ENCODE results near the gene SPECC1. TPM values are rescaled to one million over a fixed set of nuclear protein-coding genes. Genes with fewer than 3 reads are reported as not detected.

Gene SPECC1
- total RNA-seq, 3 donors from 2014 or later = 36.4 to 59.0 (median 51.8) TPM

DNA sequence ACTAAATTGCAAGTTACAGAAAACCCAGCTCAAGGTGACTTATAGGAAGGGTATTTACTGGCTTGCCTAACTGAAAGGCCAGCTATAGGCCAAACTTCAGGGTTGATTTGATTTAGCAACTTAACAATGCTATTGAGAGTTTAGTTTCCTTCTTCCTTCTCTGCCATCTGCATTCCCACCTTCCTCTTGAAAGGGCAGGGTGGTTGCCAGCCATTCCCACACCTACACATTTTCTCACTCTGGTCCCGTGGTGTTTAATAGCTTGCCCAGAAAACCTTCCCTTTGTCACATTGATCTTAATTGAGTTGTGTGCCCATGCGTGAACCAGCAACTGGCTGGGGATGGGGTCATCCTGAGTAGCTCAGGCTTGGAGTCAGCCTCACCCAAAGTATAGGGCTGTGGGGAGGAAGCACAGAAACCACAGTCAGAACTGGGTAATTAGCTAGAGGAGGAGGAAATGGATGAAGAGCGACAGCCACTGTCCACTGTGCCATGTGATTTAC, 194.7 kb downstream of the SPECC1 start:
- Histone ChIP-seq H3K36me3 (no peaks in the 10 kb centered on the region), H3K9me3 (no peaks in the 10 kb centered on the region), H3K27me3 (no peaks in the 10 kb centered on the region), H3K4me1 (no peaks in the 10 kb centered on the region), H3K4me3 (no peak overlapping the region), H3K27ac (peak overlapping the region in 1 of 2 donors; percentile 7)
- no peak for DNase-seq (ENCODE audit: low spot score in 2 of 2)
- intact Hi-C loops (cut with DNase I; ENCODE audit: low total_unique reads) = no loop called here
- TF ChIP-seq POLR2A (IDR thresholded peaks at IDR 0.05) = no peak
- no peak for TF ChIP-seq POLR2AphosphoS5 (IDR thresholded peaks at IDR 0.05)
- TF ChIP-seq, protein P1, sequence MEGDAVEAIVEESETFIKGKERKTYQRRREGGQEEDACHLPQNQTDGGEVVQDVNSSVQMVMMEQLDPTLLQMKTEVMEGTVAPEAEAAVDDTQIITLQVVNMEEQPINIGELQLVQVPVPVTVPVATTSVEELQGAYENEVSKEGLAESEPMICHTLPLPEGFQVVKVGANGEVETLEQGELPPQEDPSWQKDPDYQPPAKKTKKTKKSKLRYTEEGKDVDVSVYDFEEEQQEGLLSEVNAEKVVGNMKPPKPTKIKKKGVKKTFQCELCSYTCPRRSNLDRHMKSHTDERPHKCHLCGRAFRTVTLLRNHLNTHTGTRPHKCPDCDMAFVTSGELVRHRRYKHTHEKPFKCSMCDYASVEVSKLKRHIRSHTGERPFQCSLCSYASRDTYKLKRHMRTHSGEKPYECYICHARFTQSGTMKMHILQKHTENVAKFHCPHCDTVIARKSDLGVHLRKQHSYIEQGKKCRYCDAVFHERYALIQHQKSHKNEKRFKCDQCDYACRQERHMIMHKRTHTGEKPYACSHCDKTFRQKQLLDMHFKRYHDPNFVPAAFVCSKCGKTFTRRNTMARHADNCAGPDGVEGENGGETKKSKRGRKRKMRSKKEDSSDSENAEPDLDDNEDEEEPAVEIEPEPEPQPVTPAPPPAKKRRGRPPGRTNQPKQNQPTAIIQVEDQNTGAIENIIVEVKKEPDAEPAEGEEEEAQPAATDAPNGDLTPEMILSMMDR (IDR thresholded peaks at IDR 0.05) = no peak

DNA sequence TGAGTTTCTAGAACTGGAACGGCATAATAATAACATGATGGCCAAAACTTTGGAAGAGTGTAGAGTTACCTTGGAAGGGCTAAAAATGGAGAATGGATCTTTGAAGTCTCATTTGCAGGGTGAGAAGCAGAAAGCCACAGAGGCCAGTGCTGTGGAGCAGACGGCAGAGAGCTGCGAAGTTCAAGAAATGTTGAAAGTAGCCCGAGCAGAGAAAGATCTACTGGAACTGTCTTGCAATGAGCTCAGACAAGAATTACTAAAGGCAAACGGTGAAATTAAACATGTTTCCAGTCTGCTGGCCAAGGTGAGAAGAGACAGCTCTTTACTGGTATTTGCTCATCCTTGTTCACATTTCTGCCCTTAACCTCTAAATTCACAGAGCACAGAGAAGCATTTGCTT, 196.4 kb downstream of the SPECC1 start:
- no peak overlapping the region for H3K27ac ChIP-seq
- no peak overlapping the region for H3K4me3 ChIP-seq
- H3K36me3 ChIP-seq = no peaks in the 10 kb centered on the region
- H3K4me1 ChIP-seq = no peaks in the 10 kb centered on the region
- no peak for DNase-seq (ENCODE audit: low spot score in 2 of 2)
- no peaks in the 10 kb centered on the region for H3K9me3 ChIP-seq
- TF ChIP-seq, protein P1 (IDR thresholded peaks at IDR 0.05) = no peak
- TF ChIP-seq POLR2AphosphoS5 (IDR thresholded peaks at IDR 0.05) (no peak), POLR2A (IDR thresholded peaks at IDR 0.05) (no peak)
- no peaks in the 10 kb centered on the region for H3K27me3 ChIP-seq
- intact Hi-C loops (cut with DNase I; ENCODE audit: low total_unique reads) = no loop called here

DNA sequence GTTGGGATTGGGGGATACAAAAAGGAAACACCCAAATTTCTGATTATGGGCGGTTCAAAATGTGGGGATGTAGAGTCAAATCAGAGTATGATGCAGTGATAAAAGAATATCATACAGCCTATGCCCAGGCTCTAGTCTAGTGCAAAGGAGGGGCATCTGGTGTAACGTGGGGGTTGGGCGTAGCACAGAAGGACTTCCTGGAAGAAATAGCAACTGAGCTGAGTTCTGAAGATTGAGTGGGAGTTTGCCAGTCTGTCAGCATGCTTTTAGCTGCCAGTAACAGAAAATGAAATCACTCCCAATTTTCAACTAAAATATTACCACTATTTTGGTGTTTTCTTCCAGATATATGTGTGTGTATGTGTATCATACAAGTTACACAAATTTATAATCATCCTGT, 196.9 kb downstream of the SPECC1 start:
- no peak overlapping the region for H3K4me3 ChIP-seq
- no peaks in the 10 kb centered on the region for H3K27me3 ChIP-seq
- no peak overlapping the region for H3K27ac ChIP-seq
- no peak for DNase-seq (ENCODE audit: low spot score in 2 of 2)
- intact Hi-C loops (cut with DNase I; ENCODE audit: low total_unique reads) = no loop called here
- H3K4me1 ChIP-seq = no peaks in the 10 kb centered on the region
- no peaks in the 10 kb centered on the region for H3K9me3 ChIP-seq
- no peaks in the 10 kb centered on the region for H3K36me3 ChIP-seq
- TF ChIP-seq, protein P1 (IDR thresholded peaks at IDR 0.05) = no peak
- no peak for TF ChIP-seq POLR2A (IDR thresholded peaks at IDR 0.05)
- TF ChIP-seq POLR2AphosphoS5 (IDR thresholded peaks at IDR 0.05) = no peak

DNA sequence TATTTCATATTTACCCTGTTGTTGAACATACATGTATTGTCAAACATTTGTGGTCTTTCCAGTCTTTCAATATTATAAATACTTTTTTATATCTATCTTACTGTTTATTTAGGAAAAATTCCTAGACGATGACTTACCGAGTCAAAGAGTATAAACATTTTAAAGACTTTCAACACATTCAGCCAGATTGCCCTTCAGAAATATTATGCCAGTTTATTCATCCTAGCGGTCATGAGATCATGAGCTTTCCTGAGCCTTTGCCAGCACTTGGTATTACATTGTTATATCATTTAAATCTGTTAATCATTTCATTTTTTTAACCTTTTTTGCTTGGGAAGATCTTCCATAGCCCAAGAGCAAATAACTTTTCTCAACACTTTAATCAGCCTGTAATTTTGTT, 197.4 kb downstream of the SPECC1 start:
- TF ChIP-seq POLR2A (IDR thresholded peaks at IDR 0.05) (no peak), POLR2AphosphoS5 (IDR thresholded peaks at IDR 0.05) (no peak)
- TF ChIP-seq, protein P1 (IDR thresholded peaks at IDR 0.05) = no peak
- H3K27ac ChIP-seq = no peak overlapping the region
- no peak overlapping the region for H3K4me3 ChIP-seq
- no peaks in the 10 kb centered on the region for H3K9me3 ChIP-seq
- H3K4me1 ChIP-seq = no peaks in the 10 kb centered on the region
- intact Hi-C loops (cut with DNase I; ENCODE audit: low total_unique reads) = no loop called here
- H3K27me3 ChIP-seq = no peaks in the 10 kb centered on the region
- H3K36me3 ChIP-seq = no peaks in the 10 kb centered on the region
- DNase-seq (ENCODE audit: low spot score in 2 of 2) = no peak

DNA sequence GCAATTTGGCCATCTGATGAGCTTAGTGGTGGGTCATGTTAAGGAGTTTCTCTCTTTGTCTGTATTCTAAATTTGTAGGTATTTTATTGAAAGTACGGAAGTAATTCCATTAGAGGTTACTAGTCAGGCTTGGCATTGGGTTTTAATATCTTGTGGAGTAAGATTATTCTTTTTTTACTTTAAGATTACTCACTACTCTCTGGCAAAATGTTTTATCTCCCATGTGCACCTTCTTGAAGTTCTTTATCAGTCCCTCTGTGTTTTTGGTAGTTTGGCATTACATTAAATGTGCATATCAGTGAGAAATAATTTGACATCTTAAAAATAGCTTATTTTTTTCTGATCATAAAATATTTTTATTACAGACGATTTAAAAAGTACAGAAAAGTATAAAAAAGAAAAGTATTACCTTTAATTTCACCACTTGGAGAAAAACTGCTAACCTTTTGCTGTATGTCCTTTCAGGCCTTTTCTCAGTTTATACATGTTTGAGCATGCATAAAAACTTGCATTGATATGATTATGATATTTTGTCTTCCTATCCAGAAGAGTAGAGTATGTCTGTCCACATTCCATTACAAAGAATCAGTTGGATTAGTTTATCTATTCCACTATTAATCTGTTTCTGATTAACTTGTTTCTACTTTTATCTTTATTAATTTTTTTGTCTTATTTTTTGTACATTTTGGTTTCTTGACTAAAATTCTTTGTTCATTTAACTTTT, 198.3 kb downstream of the SPECC1 start:
- intact Hi-C loops (cut with DNase I; ENCODE audit: low total_unique reads) = no loop called here
- Histone ChIP-seq H3K36me3 (no peaks in the 10 kb centered on the region), H3K4me3 (no peak overlapping the region), H3K27ac (no peak overlapping the region), H3K9me3 (no peaks in the 10 kb centered on the region), H3K27me3 (no peaks in the 10 kb centered on the region), H3K4me1 (no peaks in the 10 kb centered on the region)
- TF ChIP-seq, protein P1 (IDR thresholded peaks at IDR 0.05) = no peak
- no peak for TF ChIP-seq POLR2AphosphoS5 (IDR thresholded peaks at IDR 0.05)
- TF ChIP-seq POLR2A (IDR thresholded peaks at IDR 0.05) = no peak
- no peak for DNase-seq (ENCODE audit: low spot score in 2 of 2)

Measured in breast epithelium (tissue), 4 donors.